Measurements from ENCODE around the gene SIRPB1.
"Not testable (repeated sequence)": the region's sequence is repeated elsewhere in the genome, so short reads cannot be mapped to it uniquely, and the experiment has no call there.

DNA sequence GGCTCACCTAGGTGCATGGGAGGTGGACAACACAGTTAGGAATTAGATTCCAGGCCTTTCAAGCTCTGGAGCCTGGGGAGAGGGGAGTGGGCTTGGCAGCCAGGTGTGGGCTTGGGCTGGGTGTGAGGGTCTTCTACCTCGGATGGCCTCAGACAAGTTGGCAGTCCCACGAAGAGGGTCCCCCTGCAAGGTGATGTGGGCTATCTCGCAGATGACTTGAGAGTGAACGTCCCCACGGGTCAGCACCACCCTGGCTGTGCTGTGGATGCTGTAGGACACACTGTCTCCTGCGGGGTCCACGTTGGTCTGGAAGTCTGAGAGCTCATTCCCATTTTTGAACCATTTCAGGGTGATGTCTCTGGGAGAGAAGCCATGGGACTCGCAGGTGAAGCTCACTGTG lies 48.2 kb downstream of the SIRPB1 start:
- TF ChIP-seq, protein P1, sequence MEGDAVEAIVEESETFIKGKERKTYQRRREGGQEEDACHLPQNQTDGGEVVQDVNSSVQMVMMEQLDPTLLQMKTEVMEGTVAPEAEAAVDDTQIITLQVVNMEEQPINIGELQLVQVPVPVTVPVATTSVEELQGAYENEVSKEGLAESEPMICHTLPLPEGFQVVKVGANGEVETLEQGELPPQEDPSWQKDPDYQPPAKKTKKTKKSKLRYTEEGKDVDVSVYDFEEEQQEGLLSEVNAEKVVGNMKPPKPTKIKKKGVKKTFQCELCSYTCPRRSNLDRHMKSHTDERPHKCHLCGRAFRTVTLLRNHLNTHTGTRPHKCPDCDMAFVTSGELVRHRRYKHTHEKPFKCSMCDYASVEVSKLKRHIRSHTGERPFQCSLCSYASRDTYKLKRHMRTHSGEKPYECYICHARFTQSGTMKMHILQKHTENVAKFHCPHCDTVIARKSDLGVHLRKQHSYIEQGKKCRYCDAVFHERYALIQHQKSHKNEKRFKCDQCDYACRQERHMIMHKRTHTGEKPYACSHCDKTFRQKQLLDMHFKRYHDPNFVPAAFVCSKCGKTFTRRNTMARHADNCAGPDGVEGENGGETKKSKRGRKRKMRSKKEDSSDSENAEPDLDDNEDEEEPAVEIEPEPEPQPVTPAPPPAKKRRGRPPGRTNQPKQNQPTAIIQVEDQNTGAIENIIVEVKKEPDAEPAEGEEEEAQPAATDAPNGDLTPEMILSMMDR (conservative IDR thresholded peaks at IDR 0.05 in 1 of 2, IDR thresholded peaks at IDR 0.05 in 1 of 2; ENCODE audit: extremely low read depth in 1 of 2, insufficient read depth in 1 of 2, low read depth in 1 of 2, low read length in 2 of 2) = not testable (repeated sequence)
- TF ChIP-seq EZH2 (IDR thresholded peaks at IDR 0.05; ENCODE audit: borderline replicate concordance, low read length) = not testable (repeated sequence)
